HEK293 (cell line): Measurements from ENCODE around the gene BBS12.
"Not testable (repeated sequence)": the region's sequence is repeated elsewhere in the genome, so short reads cannot be mapped to it uniquely, and the experiment has no call there.

Source experiments
- BCL11A ChIP-seq: fragments of 450-650 bp; formaldehyde crosslinking; IDR thresholded peaks from 2 replicates; pipeline ENCODE4 v1.5.1; 2016; ENCODE audit warnings: low read depth, missing biosample characterization, missing genetic modification characterization
- PBX3 ChIP-seq: sonication (generic); formaldehyde crosslinking; IDR thresholded peaks from 2 replicates; pipeline ENCODE4 v1.8.1; 2022; ENCODE audit warnings: mild to moderate bottlenecking, moderate library complexity, missing genetic modification reagents
- REST ChIP-seq: fragments of 450-650 bp; formaldehyde crosslinking; IDR thresholded peaks from 2 replicates; pipeline ENCODE4 v1.5.1; 2016; ENCODE audit warnings: missing biosample characterization, missing genetic modification characterization
- SP2 ChIP-seq: fragments of 450-650 bp; formaldehyde crosslinking; IDR thresholded peaks from 2 replicates; pipeline ENCODE4 v1.5.1; 2016; ENCODE audit warnings: missing biosample characterization, missing genetic modification characterization
- ZBTB21 ChIP-seq: fragments of 450-650 bp; formaldehyde crosslinking; IDR thresholded peaks from 2 replicates; pipeline ENCODE4 v1.5.1; 2017; ENCODE audit warnings: missing biosample characterization, missing genetic modification characterization
- ZBTB7A ChIP-seq: fragments of 450-650 bp; formaldehyde crosslinking; IDR thresholded peaks from 2 replicates; pipeline ENCODE4 v1.5.1; 2016; ENCODE audit warnings: low read depth, missing biosample characterization, missing genetic modification characterization
- ZBTB8A ChIP-seq: fragments of 450-650 bp; formaldehyde crosslinking; IDR thresholded peaks from 2 replicates; pipeline ENCODE4 v1.5.1; 2016; ENCODE audit warnings: missing biosample characterization, missing genetic modification characterization
- ZNF138 ChIP-seq: fragments of 450-650 bp; formaldehyde crosslinking; IDR thresholded peaks from 2 replicates; pipeline ENCODE4 v1.5.1; 2016; ENCODE audit warnings: missing biosample characterization, missing genetic modification characterization, borderline replicate concordance
- ZNF518A ChIP-seq: fragments of 450-650 bp; formaldehyde crosslinking; conservative IDR thresholded peaks from 2 replicates; pipeline ENCODE4 v1.5.1; 2016; ENCODE audit warnings: low read depth, missing biosample characterization, missing genetic modification characterization
- ZNF529 ChIP-seq: fragments of 450-650 bp; formaldehyde crosslinking; IDR thresholded peaks from 2 replicates; pipeline ENCODE4 v1.5.1; 2017; ENCODE audit warnings: missing genetic modification characterization, missing biosample characterization; ENCODE audit not compliant: insufficient replicate concordance
- ZNF555 ChIP-seq: fragments of 450-650 bp; formaldehyde crosslinking; conservative IDR thresholded peaks from 2 replicates; pipeline ENCODE4 v1.5.1; 2017; ENCODE audit warnings: missing biosample characterization, mild to moderate bottlenecking, missing genetic modification characterization, inconsistent platforms
- ZSCAN18 ChIP-seq: fragments of 450-650 bp; formaldehyde crosslinking; IDR thresholded peaks from 2 replicates; pipeline ENCODE4 v1.5.1; 2016; ENCODE audit warnings: missing biosample characterization, missing genetic modification characterization
- TF ChIP-seq, protein P1 (sequence below): fragments of 450-650 bp; formaldehyde crosslinking; IDR thresholded peaks from 2 replicates; pipeline ENCODE4 v1.5.1; 2016; ENCODE audit warnings: missing biosample characterization, missing genetic modification characterization

DNA sequence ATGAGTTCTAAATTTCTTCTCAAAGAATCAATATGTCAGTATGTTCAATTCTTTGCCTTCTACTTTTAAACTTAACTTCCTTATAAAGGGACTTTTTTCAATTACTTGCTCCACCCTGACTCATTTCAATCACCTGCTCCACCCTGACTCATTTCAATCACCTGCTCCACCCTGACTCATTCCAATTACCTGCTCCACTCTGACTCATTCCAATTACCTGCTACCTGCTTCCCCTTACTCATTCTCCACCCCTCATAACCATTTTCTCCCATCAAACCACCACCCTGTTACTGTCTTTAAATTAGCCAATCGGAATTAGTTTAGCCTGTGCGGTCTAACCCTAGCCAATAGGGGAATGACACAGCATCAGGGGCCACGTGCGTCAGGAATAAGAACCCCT is 53.8 kb downstream of the BBS12 start:
- TF ChIP-seq, protein P1, sequence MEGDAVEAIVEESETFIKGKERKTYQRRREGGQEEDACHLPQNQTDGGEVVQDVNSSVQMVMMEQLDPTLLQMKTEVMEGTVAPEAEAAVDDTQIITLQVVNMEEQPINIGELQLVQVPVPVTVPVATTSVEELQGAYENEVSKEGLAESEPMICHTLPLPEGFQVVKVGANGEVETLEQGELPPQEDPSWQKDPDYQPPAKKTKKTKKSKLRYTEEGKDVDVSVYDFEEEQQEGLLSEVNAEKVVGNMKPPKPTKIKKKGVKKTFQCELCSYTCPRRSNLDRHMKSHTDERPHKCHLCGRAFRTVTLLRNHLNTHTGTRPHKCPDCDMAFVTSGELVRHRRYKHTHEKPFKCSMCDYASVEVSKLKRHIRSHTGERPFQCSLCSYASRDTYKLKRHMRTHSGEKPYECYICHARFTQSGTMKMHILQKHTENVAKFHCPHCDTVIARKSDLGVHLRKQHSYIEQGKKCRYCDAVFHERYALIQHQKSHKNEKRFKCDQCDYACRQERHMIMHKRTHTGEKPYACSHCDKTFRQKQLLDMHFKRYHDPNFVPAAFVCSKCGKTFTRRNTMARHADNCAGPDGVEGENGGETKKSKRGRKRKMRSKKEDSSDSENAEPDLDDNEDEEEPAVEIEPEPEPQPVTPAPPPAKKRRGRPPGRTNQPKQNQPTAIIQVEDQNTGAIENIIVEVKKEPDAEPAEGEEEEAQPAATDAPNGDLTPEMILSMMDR (tag by site-specific recombination) = not testable (repeated sequence)
- not testable (repeated sequence) for TF ChIP-seq ZNF138 (tag by site-specific recombination); ZBTB21 (tag by site-specific recombination); BCL11A (tag by site-specific recombination); ZNF529; REST (tag by site-specific recombination); ZNF555 (tag by site-specific recombination); ZNF518A (tag by site-specific recombination); ZBTB8A (tag by site-specific recombination); SP2 (tag by site-specific recombination); PBX3; ZBTB7A; ZSCAN18 (tag by site-specific recombination)
